ENCODE data around the gene NOC4L.
"Not testable (repeated sequence)": the region's sequence is repeated elsewhere in the genome, so short reads cannot be mapped to it uniquely, and the experiment has no call there.

Gene NOC4L

GRCh38 chr12:132123970-132124765 is 20.1 kb upstream of the NOC4L start:
- no peak for DNase-seq

GRCh38 chr12:132124766-132125425 is 19.4 kb upstream of the NOC4L start:
- no peak for DNase-seq

GRCh38 chr12:132125736-132126135 is 18.5 kb upstream of the NOC4L start:
- DNase-seq, result no peak

- DNase-seq, result no peak
Observed at GRCh38 chr12:132127041-132127440, 17.2 kb upstream of the NOC4L start.

GRCh38 chr12:132129007-132129406 is 15.2 kb upstream of the NOC4L start:
- no peak for DNase-seq

GRCh38 chr12:132130690-132131089 is 13.6 kb upstream of the NOC4L start:
- no peak for DNase-seq

- DNase-seq, result no peak
Observed at GRCh38 chr12:132131229-132131628, 13.0 kb upstream of the NOC4L start.

GRCh38 chr12:132131952-132132351 is 12.3 kb upstream of the NOC4L start:
- no peak for DNase-seq

- DNase-seq, result no peak
Observed at GRCh38 chr12:132132609-132133430, 11.4 kb upstream of the NOC4L start.

GRCh38 chr12:132133952-132134652 is 10.2 kb upstream of the NOC4L start:
- DNase-seq, result no peak

GRCh38 chr12:132134653-132135183 is 9.5 kb upstream of the NOC4L start:
- not testable (repeated sequence) for DNase-seq

- DNase-seq, result not testable (repeated sequence)
Observed at GRCh38 chr12:132136226-132136625, 8.0 kb upstream of the NOC4L start.

GRCh38 chr12:132137483-132138125 is 6.7 kb upstream of the NOC4L start:
- DNase-seq, result no peak

- no peak for DNase-seq
Observed at GRCh38 chr12:132138941-132139871, 5.1 kb upstream of the NOC4L start.

- DNase-seq, result no peak
Observed at GRCh38 chr12:132139912-132140311, 4.3 kb upstream of the NOC4L start.

GRCh38 chr12:132140501-132140900 is 3.8 kb upstream of the NOC4L start:
- no peak for DNase-seq

- no peak for DNase-seq
Observed at GRCh38 chr12:132140918-132141841, 3.1 kb upstream of the NOC4L start.

GRCh38 chr12:132141976-132142678 is 2.1 kb upstream of the NOC4L start:
- DNase-seq, result no peak
